ENCODE results near the gene EID3.
"Not testable (repeated sequence)": the region's sequence is repeated elsewhere in the genome, so short reads cannot be mapped to it uniquely, and the experiment has no call there.

Gene EID3

DNA sequence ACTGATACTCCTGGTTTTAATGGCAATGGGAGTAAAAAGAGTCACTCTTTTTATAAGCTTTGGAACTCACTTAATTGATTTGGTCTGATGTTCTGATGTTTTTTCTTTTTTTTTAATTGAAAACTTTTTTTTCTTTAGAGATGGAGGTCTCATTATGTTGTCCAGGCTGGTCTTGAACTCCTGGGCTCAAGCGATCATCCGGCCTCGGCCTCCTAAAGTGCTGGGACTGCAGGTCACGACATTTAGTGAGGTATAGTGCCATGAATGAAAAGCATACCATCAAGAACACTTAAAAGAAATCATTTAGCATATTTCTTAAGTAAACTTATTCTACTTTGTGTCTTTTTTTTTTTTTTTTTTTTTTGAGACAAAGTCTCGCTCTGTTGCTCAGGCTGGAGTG lies 12.7 kb upstream of the EID3 start:
- DNase-seq, result no peak

DNA sequence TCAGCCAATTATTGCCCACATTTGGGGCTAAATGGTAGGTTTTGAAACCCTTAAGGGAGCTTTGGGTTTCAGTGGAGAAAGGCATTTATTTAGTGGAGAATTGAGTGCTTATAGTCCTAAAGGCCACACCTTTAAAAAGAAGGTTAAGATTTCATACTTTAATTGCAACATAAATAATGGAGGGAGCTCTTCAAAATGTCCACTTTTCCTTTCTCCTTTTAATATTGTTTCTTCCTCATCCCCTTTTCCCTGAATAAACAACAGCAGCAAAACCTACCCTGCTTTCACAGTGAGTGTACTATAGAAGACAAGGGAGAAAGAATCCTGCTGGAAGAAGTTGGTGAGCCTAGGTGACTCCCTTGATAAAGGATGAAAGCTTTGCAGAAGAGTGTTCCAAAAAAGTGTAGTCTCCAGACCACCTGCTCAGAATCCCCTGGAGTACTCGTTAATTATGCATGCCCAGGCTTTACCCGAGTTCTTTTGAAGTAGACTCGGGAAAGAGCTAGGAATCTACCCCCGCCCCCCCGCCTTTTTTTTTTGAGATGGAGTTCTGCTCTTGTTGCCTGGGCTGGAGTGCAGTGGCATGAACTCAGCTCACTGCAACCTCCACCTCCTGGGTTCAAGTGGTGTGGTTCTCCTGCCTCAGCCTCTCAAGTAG lies 11.5 kb upstream of the EID3 start:
- DNase-seq, result no peak

DNA sequence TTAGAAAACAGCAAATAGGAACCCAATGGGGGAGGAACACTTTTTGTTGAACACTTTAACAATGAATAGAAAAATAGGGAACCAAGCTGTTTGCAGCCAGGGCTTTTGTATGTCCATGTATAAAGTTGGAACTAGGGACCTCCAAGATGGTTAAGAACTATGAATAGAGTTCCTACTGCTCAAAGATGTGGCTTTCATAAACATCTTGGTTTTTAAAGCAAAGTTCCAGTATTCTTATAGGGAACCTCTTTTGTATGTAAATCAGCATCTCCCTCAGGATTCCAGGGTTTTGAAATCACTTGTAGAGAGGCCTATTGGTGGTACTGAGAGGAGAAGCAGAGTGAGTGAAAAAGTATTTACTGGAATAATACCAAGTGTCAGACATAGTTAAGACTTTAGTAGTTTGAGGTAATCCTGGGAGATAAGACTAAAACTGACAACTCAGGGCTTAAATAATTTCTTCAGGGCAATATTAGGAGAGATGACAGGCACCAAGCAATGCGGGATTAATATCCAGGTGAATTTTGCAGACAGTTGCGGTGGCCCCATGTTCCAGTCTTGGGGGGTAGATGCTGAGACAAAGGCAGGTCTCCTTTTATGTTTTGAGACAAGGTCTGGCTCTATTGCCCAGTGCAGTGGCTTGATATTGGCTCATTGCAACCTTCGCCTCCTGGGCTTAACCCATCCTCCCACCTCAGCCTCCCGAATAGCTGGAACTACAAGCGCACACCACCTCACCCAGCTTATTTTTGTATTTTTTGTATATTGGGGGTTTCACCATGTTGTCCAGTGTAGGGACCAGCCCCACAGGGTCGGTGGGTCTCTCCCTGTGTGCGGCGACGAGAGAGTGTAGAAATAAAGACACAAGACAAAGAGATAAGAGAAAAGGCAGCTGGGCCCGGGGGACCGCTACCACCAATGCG lies 10.4 kb upstream of the EID3 start:
- DNase-seq, result no peak

DNA sequence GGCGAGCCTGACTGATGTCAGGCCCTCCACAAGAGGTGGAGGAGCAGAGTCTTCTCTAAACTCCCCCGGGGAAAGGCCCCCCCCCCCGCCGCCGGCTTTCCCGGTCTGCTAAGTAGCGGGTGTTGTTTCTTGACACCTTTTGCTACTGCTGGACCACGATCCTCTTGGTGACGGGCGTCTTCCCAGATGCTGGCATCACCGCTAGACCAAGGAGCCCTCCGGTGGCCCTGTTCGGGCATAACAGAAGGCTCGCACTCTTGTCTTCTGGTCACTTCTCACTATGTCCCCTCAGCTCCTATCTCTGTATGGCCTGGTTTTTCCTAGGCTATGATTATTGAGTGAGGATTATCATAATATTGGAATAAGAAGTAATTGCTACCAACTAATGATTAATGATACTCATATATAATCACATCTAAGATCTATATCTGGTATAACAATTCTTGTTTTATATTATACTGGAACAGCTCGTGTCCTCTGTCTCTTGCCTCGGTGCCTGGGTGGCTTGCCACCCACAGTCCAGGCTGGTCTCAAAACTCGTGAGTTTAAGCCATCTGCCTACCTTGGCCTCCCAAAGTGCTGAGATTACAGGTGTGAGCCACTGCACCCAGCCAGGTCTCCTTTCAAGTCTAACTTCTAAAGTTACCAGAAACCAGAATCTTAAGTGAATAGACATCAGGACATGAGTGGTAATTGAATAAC lies 9.2 kb upstream of the EID3 start:
- DNase-seq, result not testable (repeated sequence)

DNA sequence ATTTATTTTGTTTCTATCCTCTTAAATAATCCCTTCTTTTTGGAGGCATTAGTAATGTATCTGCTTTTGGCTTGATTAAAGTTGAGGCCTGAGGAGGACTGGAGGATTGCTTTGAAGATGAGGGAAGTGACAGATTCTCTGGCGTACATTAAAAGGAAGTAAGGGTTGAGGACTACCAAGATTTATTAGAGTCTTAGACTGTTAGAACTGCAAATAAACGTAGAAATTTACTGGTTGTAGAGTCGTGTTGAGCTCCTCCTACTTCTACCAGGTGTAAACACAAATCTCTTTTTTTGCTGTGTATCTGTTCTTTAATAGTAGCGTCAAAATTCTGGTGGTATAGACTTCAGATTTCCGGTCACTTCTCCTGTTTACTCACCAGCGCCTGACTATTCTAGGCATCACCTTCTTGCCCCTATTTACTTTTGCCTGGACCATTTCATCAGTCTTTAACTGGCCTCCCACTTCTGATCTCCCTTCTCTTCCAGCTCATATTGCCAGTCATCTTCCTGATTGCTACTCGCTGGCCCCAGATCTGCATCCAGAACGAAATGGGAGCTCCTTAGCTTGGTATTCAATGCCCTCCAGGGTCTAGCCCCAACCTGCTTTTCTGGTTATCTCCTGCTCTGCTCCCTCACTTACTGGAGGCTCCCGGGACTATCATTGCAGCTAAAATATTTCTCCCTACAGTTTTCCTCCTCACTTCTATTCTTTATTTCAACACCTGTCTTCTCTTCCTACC lies 8.4 kb upstream of the EID3 start:
- DNase-seq, result no peak

DNA sequence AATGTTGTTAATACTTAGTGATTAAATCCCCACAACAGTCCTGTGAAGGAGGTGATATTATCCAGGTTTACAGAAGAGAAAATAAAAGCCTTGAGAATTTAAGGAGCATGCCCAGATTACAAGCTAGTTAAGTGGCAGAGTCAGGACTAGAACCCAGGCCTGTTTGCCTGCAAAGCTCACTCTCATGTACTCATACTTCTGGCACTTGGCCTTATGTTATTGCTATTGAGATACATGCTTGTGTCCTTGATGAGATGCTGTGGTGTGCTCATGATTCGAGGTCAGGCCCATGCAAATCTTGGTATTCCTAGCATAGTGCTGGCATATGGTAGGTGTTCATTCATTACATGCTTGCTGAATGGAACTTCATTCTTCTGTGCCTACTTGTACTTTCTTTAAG lies 7.6 kb upstream of the EID3 start:
- no peak for DNase-seq

DNA sequence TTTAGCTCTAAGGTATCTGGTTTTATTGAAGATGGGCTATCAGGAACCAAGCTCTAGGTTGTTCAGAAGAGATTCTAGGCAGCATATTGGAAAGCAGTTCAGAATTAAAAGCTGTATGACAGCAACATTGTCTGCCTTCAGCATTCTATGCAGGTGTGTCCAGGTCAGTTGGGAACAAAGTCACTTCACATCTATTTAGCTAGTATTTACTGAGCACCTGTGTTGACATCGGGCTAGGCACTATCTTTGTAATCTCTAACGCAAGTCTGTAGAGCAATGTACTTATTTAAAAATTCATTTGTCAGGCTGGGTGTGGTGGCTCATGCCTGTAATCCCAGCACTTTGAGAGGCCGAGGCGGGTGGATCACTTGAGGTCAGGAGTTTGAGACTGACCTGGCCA lies 6.8 kb upstream of the EID3 start:
- DNase-seq, result no peak

DNA sequence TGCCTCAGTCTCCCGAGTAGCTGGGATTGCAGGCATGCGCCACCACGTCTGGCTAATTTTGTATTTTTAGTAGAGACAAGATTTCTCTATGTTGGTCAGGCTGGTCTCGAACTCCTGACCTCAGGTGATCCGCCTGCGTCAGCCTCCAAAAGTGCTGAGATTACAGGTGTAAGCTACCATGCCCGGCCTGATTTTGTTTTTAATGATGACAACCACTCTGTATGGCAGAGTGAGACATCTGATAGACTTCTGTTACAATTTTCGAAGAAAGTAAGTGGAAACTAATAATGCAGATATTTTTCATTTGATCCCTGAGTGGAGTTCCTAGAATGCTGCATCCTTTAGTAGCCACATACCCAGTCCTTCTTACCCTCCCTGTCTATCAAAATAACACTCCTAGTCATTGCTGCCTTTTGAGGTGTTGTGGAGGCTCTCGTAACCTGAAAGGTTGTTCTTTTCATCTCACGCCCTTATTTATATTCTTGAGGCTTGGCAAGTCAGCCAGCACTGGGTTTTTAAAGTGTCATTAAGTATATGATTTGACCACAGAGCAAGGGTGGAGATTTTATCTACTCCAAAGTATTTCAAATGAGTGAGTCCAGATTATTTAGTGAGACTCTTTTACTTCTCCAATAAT lies 5.9 kb upstream of the EID3 start:
- no peak for DNase-seq

DNA sequence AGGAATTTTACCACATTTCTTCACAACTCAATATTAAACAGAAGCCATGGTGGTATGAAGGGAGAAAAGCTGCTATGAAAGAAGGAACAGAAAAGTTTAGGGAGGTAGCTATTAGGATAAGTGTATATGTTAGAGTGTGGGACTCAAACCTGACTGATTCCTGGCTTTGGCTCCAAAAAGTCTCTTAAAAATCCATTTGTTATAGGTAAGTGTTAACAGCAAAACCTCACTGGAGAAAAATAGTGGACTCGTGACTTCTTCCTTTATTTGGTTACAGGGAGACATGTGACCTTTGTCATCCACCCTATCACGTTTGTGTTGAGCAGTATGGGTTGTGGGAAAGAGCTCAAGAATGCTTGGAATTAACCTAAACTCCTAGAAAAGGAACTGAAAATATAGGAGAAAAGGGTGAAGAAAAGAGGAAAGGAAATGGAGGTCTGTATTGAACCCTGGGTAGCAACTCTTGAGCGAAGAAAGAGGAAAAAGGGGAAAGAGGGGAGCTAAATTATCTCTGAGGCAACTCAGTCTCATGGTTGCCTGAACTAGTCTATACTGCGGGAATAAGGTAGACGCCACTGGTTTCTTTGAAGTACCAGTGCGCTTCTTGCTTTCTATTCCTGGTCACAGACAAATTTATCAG lies 3.6 kb upstream of the EID3 start:
- DNase-seq, result no peak

DNA sequence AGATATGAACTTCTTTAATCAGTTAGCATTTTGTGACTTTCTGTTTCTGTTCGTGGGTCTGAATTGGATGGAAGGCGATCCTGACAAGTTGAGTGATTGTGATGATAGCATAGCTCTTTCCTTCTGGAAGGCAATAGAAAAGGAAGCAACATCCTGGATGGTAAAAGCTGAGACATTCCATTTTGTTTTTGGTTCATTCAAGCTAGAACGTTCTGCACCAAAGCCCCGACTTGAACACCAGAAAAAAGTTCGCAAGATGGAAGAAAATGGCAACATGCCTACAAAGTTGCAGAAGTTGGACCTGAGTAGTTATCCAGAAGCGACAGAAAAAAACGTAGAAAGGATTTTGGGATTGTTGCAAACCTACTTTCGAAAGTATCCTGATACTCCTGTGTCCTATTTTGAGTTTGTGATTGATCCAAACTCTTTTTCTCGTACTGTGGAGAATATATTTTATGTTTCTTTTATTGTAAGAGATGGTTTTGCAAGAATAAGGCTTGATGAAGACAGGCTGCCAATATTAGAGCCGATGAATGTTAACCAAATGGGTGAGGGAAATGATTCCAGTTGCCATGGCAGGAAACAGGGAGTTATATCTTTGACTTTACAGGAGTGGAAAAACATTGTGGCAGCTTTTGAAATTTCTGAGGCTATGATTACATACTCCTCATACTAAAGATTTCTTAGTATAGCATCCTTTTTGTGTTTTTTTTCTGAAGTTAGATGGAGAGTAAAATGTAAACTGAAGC lies 896 bp downstream of the EID3 start:
- no peak for DNase-seq

DNA sequence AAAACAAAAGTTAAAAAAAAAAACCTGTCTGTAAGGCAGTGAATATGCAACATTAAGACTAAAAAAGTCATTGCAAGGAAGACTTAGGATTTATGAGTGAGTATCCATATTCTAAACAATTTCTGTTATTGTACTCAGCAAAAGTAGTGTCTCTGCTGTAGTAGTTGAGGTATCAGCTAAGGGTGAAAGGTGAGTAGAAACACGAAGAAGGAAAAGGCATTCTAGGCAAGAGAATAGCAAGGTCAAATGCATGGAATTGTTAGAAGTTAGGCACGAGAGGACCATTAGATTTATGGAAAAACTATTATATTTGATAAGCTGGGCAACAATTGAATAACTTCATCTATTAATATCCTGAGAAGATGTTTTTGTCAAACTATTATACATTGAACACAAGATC lies 1.8 kb downstream of the EID3 start:
- DNase-seq, result no peak

DNA sequence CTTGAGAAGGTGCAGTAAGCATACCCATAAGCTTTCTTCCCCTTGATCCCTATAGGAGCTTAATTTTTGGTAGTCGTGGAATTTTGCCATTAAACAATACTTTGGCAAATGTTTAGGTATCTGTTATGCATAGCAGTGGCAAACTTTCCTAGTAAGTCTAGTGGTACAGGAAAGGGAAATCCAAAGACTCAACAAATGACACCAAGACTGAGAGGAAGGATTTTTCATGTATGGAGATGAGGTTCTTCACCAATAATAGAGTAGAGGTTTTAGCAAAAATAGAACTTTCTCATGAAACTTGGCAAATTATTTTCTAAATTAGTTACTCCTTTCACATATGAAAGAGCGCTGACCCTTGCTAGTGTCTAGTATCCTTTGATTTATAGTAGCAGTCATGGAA lies 2.8 kb downstream of the EID3 start:
- no peak for DNase-seq

DNA sequence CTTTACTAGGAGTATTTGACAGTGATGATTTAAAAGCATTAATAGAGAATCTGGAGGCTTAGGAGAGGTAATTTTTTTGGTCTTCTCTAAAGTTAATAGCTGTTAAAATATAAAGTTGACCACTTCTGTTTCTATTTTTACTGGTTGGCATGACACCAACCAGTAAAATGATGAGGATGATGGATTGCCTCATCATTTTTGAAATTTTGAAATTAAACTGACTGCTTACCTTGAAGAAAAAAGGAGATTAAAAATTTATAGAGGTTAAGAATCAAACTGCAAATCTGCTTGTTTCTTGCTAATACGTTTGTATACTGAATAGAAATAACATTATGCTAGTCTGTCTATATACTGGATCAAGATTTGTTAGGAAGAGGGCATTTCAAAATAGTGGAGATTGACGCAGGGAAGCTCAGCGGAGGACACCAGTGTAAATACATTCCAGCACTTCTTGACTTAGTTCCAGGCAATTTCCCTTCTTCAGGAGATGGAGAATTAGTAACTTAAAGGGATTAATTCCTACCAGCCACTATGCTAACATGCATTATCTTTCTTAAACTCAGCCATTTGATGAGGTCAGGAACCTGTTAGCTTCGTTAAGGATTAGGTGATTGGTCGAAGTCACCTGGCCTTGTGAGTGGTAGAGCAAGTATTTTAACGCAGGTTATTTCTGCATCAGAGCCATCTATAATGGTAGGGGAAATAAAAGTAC lies 3.6 kb downstream of the EID3 start:
- DNase-seq, result no peak

DNA sequence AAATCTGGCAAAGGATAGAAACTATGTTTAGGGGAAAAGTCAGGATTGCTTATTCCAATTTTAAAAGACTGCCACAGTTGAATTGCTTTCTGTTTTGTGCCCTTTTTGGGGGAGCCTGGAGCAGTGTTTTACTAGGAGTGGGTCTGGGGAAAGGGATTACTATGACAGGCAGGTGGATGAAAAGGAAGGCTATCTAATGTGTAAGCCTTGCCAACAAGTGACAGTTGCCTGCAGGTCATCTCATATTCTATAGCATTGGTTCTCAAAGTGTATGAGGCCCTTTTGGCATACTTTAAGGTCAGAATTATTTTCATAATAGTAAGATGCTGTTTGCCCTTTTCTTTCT lies 4.1 kb downstream of the EID3 start:
- DNase-seq, result no peak

DNA sequence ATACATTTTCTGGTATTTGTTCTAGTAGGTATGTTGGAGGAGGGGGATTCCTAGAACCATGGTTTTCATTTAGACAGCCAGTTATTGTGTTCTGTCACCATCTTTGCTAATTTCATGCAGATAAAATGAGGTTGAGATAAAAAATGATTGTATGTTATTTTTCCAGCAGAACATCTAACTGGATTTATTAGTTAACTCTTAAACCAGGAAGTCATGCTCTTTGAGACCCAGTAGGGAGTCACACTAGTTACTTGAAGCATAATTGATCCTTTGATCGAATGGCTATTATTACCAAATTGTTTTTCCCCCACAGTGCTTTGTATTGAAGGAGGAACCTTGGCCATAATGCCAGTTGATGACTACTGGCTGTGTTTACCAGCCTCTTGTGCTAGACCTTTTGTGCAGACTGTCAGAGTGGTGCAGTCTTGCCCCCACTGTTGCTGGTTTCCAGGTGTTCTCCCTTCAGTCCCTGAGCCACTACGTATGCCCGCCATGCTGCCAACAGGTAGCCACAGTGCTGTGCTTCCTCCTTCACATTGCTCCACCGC lies 6.0 kb downstream of the EID3 start:
- DNase-seq, result no peak

DNA sequence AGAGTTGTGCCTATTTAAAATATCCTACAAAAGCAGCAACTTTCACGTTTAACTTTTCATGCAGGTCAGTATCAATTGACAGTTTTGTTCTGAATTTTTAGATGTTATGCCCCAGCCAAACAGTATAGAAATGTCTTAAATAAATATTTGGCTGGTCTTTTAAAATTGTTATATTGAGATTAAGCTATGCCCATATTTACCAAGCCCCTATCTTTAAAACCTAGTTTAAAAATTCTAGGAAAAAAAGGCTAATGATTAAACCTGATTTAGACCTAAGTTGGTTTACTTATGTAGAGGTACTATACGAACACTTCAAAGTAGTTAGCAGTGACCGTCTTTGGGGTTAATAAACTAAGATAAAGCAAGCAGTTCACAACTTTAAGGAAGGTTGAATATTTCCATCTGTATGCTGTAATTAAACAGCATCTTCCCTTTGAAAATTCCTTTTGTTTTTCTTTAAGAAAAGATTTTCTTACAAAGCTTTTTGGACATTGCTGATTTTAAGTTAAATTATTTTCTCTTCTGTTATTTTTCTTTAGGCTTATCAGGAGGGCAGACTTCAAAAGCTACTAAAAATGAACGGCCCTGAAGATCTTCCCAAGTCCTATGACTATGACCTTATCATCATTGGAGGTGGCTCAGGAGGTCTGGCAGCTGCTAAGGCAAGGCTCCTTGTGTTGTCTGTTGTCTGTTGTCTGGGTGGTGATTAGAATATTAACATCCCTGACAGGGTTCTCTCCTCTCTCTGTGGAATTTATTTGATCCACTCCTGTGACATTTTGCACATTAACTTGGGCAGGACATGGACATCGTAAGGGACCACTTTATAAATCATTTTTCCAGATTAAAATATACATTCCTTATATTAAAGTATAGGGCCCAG lies 7.5 kb downstream of the EID3 start:
- DNase-seq, result no peak

DNA sequence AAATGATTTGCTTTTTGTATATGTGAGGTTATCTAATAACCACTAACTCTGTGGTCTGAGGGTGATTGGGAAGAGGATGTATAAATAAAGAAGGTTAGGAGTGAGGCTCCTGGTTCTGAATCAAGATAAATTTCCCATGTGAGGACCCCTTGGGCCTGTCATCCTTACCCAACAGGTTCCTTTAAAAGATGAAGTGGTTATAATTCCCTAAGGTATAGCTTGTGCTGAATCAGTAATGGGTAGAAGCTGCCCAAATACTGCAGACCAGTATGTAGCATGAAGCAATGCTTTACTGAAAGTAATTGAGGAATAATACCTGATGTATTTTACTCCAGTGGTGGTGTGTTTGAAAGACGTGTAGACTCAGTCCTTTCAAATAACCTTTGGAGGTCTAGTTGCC lies 8.7 kb downstream of the EID3 start:
- no peak for DNase-seq

DNA sequence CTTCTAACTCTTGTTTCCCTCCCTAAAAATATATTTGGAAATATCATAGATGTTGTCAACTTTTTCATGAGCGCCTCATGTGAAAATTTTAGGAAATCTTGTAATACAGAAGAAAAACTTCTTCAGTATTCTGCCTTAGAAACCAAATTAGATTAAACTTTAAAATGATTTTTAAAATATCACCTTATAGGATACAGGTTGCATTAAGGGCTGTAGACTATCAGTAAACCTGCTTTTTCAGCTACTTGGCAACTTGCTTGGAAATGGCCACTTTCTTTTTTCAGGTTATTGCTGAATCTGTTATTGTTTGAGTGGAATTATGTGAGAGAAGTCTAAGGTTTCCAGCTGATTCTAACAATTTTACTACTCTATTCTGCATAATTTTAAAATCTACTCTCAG lies 9.1 kb downstream of the EID3 start:
- DNase-seq, result no peak

DNA sequence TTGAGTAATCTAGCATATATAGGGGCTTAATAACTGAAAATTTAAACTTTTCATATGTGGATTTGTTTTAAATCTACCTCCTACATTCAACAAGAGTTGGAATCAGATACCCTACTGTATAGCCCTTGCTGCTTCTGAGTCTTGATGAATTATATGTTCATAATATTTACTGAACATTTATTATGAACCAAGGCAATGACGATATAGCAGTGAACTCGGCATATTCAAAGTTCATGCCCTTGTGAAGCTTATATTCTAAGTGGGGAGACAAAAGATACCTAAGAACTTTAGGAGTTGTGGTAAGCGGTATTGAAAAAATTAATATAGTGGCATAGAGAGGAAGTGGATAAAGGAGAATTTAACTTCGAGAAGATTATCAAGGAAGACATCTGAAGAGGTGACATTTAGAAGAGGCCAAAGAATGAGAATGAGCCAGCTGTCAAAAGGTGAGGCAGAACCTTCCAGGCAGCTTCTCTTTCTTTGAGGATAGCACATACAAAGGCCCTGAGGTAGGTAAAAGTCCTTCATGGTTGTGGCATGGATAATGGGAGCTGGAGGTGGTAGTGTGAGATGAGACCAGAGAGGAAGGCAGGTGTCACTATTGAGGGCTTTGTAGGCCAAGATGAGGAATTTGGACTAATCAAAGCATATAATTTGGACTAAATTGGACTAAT lies 10.2 kb downstream of the EID3 start:
- DNase-seq, result no peak
